Skeletal muscle satellite cell (primary cell): ENCODE results near the gene SLC6A9.
A peak's percentile ranks its signal among the peaks of the same experiment; 100 is the strongest.

Experiments
- H3K27me3 ChIP-seq: 2 replicates; pipeline ENCODE4 v1.7.0; 2013; ENCODE audit warnings: low read length; ENCODE audit not compliant: control insufficient read depth, insufficient read depth
- H3K36me3 ChIP-seq: 2 replicates; pipeline ENCODE4 v1.7.0; 2013; ENCODE audit warnings: mild to moderate bottlenecking, control low read depth, low read length; ENCODE audit not compliant: insufficient read depth
- H3K4me1 ChIP-seq: 2 replicates; pipeline ENCODE4 v1.7.0; 2013; ENCODE audit warnings: low read length; ENCODE audit not compliant: control insufficient read depth, insufficient read depth
- H3K4me2 ChIP-seq: 2 replicates; pipeline ENCODE4 v1.7.0; 2013; ENCODE audit warnings: mild to moderate bottlenecking, low read length
- H3K4me3 ChIP-seq: 2 replicates; pipeline ENCODE4 v1.7.0; 2013; ENCODE audit warnings: low read length
- H3K9ac ChIP-seq: 2 replicates; pipeline ENCODE4 v1.7.0; 2013; ENCODE audit warnings: mild to moderate bottlenecking, low read depth, low read length, moderate library complexity
- H3K9me3 ChIP-seq: replicated peaks from 2 replicates; pipeline ENCODE4 v1.7.0; 2013; ENCODE audit warnings: mild to moderate bottlenecking, control low read depth, low read length

SLC6A9 gene

DNA sequence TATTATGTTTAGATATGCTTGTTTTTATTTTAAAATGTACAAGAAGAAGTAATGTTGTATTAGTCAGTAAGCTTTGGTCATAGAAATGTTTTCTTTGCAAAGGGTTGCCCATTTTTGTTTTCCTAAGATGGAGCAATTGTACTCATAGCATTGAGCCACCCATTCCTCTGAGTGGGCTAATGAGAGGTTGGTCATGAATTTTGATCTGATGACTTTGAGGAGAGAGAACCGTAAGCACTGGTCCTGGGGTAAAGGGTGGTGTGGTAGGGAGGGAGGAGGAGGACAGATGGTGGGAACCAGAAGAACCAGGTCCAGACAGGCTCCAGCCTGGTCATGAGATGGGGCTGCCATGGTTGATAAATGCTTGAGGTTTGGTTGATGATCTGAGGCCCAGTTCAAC is 15.9 kb upstream of the SLC6A9 start:
- Histone ChIP-seq H3K36me3 (no peaks in the 10 kb centered on the region), H3K9me3 (no peaks in the 10 kb centered on the region), H3K9ac (peak overlapping the region; percentile 63), H3K4me1 (peaks cover 55% of the 10 kb centered on the region), H3K4me2 (peak overlapping the region; percentile 72), H3K27me3 (no peaks in the 10 kb centered on the region), H3K4me3 (peak overlapping the region; percentile 26)

DNA sequence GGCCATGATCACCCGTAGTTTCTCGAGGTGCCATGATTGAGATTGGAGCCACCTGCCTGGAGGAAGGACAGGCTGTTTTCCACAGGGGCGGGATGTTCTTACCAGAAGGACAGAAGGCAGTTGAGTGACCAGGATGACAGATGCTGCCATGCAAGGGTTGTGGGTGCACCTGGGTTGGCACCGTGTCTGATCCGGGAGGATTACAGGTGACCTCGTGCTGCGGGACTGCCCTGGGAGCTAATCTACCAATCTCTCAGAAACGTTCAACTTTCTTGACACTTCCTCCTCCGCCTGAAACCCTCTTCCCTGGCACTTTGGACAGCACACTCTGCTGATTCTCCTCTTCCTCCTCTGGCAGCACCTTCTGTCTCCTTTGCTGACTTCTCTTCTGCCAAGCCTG is 13.8 kb upstream of the SLC6A9 start:
- H3K4me2 ChIP-seq = no peak overlapping the region
- H3K4me1 ChIP-seq = peaks cover 61% of the 10 kb centered on the region
- no peak overlapping the region for H3K9ac ChIP-seq
- no peak overlapping the region for H3K4me3 ChIP-seq
- H3K27me3 ChIP-seq = no peaks in the 10 kb centered on the region
- no peaks in the 10 kb centered on the region for H3K36me3 ChIP-seq
- no peaks in the 10 kb centered on the region for H3K9me3 ChIP-seq

DNA sequence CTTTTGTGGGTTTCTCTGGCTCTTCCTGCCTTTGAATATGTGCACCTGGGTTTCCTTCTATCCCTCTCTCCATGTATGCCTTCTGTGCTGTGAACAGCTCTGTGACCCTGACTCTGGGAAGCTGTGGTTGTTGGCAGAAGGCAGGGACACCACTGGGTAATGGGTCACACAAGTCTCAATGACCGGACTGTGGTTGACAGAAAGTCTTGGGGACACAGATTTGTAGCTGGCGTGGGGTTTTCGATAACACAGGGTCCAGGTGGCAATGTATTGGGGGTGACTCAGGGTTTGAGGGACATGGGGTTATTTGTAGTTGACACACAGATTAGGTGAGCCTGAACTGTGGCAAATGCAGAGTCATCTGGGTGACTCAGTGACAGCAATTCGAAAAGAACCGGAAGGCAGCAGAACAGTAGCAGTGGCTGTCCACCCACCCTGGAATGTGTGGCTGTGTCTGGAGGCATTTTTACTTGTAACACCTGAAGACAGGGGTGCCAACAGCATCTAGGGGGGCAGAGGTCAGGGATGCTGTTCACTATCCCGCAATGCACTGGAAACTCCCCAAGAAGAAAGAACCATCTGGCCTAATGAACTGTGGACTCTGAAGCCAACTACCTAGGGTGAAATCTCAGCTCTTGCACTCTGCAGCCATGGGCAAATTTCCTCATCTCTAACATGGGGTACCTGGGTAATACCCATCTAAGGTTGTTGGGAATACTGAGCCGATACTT is 13.0 kb upstream of the SLC6A9 start:
- no peak overlapping the region for H3K9ac ChIP-seq
- H3K4me1 ChIP-seq = peaks cover 60% of the 10 kb centered on the region
- no peaks in the 10 kb centered on the region for H3K9me3 ChIP-seq
- H3K36me3 ChIP-seq = no peaks in the 10 kb centered on the region
- H3K4me2 ChIP-seq = no peak overlapping the region
- H3K4me3 ChIP-seq = no peak overlapping the region
- H3K27me3 ChIP-seq = no peaks in the 10 kb centered on the region

DNA sequence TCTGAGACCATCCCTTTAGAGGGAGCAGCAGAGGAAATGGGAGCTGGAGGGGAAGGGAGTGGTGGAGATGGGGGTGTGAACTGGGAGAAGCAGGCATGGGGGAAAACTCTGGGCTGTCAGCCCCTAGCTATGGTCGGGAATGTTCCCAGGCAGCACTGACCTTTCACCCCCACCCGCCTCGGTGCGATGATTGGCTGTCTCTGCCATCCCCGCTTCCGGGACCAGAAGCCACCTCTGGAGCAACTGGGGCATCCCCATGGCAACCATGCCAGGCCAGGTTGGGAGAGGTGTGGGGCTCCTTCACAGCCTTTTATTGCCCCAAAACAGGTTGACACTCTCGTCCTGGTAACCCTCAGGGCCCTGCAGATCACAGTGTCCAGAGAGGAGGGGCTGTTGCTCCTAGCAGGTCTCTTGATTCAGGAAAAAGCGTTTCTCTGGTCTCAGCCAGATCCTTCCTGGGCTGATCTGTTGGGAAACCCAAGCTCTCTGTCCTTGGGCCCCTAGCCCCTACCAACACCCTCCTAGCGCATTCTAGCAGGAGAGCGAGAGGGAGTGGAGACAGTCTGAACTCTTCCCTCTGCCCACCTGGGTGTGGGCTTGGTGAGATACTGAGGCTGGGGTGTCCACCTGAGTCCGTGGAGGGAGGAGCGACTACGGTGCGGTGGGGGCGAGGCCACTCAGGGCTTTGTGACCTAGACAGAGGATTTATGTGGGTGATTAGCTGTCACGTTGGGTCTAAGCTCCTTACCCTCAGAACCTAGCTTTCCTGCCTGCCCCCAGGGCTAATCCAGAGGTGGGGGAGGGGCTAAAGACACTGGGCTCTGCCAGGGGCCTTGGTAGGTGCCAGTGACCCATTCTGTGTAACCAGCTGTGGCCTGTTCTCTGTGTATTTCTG is 12.2 kb upstream of the SLC6A9 start:
- Histone ChIP-seq H3K4me3 (no peak overlapping the region), H3K27me3 (no peaks in the 10 kb centered on the region), H3K4me1 (peaks cover 60% of the 10 kb centered on the region), H3K9me3 (no peaks in the 10 kb centered on the region), H3K9ac (no peak overlapping the region), H3K36me3 (no peaks in the 10 kb centered on the region), H3K4me2 (no peak overlapping the region)

DNA sequence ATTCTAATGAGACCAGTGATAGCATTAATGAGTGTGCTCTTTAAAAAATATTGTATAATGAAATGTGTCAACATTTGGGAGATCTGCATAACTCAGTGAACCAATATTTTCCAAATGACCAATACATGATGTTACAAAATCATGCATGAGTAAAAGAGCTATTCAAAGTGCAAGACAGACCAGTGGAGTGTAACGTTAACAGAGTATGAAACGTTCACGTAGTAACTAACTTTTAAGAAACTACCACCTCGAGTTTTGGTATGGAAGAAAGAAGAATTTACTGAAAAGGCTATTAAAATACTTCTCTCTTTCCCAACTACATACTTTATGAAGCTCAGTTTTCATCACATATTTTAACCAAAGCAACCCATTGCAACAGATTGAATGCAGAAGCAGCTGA is 9.6 kb upstream of the SLC6A9 start:
- Histone ChIP-seq H3K4me2 (peak overlapping the region; percentile 22), H3K36me3 (no peaks in the 10 kb centered on the region), H3K9me3 (no peaks in the 10 kb centered on the region), H3K4me3 (no peak overlapping the region), H3K9ac (no peak overlapping the region), H3K4me1 (peaks cover 52% of the 10 kb centered on the region), H3K27me3 (no peaks in the 10 kb centered on the region)

DNA sequence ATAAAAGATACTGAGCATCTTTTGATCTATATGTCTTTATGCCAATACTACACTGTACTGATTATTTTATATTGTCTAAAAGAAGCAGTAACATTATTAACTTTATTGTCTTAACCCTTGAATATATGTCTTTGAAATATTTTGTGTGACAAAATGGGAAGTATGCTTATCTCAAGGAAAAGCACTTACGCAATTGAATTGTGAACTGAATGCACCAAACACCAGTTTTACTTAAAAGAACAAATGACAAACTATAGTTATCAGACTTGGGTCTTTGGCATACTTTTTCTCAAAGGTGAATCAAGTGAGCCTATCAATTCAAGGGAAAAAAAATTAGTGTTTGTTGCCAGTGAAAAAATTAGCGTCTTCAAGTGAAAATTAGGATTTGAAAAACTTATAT is 9.2 kb upstream of the SLC6A9 start:
- Histone ChIP-seq H3K36me3 (no peaks in the 10 kb centered on the region), H3K27me3 (no peaks in the 10 kb centered on the region), H3K9me3 (no peaks in the 10 kb centered on the region), H3K4me1 (peaks cover 53% of the 10 kb centered on the region), H3K4me3 (no peak overlapping the region), H3K4me2 (no peak overlapping the region), H3K9ac (no peak overlapping the region)

DNA sequence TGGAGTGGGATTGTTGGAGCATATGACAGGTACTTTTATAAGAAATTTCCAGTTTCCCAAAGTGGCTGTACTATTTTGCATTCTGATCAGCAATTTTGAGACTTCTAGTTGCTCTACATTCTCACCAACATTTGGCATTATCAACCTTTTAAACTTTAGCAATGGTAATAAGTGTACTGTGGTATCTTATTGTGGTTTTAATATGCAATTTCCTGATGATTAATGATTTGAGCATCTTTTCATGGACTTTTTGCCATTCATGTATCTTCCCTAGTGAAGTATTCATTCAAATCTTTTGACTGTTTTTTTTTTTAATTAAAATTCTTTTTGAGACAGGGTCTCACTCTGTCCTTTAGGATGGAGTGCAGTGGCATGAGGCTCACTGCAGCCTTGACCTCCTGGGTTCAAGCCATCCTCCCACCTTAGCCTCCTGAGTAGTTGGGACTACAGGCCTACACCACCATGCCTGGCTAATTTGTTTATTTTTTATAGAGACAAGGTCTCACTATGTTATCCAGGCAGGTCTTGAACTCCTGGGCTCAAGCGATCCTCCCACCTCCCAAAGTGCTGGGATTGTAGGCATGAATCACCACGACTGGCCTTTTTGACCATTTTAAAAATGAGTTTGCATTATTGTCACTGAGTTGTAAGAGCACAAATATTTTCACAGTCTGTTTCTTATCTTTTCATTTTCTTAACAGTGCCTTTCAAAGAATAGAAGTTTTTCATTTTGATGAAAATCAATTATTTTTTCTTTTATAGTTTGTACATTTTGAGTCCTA is 7.8 kb upstream of the SLC6A9 start:
- Histone ChIP-seq H3K9ac (no peak overlapping the region), H3K36me3 (no peaks in the 10 kb centered on the region), H3K9me3 (no peaks in the 10 kb centered on the region), H3K4me1 (peaks cover 47% of the 10 kb centered on the region), H3K4me3 (no peak overlapping the region), H3K4me2 (peak overlapping the region; percentile 9), H3K27me3 (no peaks in the 10 kb centered on the region)

DNA sequence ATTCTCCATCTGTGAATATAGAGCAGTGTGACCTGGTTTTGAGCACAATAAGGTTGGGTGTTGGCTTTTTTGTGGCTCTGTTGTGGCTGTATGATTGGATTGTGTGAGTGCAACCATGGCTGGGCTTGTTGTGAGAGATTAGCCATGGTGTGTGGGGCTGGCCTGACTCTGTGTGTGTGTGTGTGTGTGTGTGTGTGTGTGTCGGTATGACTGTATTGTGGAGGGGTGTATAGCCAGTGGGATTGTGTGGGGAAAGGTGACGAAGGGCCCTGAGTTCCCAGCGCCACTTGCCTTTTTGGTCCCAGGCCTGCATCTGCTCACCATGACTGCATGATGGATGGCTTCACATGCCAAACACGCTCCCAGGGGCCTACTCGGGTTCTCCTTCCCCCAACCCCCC is 5.9 kb upstream of the SLC6A9 start:
- no peaks in the 10 kb centered on the region for H3K9me3 ChIP-seq
- no peak overlapping the region for H3K9ac ChIP-seq
- H3K4me2 ChIP-seq = no peak overlapping the region
- peaks cover 43% of the 10 kb centered on the region for H3K4me1 ChIP-seq
- H3K27me3 ChIP-seq = no peaks in the 10 kb centered on the region
- no peaks in the 10 kb centered on the region for H3K36me3 ChIP-seq
- no peak overlapping the region for H3K4me3 ChIP-seq

DNA sequence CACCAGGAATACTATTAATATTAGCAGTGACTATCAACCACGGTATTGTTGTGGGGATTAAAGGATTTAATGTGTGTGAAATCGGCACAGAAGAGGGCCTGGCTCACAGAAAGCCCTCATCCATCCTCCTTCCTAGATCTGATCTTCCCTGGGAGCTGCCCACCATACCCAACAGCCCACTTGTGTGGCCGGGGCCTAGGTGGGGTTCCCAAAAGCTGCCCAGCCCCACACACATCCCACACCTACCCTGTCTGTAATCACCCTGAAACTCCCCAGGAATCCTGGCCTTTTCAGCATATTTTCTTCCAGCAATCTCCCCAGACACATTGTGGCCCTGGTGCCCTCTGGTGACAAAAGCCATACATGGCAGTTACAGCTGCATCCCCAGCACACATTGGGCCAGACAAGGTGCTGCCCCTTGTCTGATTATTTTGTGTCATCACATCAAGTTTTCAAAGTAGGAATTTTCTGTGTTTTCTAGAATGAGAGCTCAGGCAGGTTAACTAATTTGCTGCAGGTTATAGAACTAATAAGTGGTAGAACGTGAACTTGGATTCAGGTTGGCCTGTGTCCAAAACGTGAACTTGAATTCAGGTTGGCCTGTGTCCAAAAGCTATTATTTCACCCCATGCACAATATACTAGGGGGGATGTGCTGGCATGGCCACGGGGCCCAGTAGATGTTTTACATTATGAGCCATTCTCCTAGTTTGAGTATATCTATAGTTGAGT is 5.3 kb upstream of the SLC6A9 start:
- Histone ChIP-seq H3K36me3 (no peaks in the 10 kb centered on the region), H3K4me1 (peaks cover 43% of the 10 kb centered on the region), H3K27me3 (no peaks in the 10 kb centered on the region), H3K9ac (no peak overlapping the region), H3K9me3 (no peaks in the 10 kb centered on the region), H3K4me3 (no peak overlapping the region), H3K4me2 (no peak overlapping the region)

DNA sequence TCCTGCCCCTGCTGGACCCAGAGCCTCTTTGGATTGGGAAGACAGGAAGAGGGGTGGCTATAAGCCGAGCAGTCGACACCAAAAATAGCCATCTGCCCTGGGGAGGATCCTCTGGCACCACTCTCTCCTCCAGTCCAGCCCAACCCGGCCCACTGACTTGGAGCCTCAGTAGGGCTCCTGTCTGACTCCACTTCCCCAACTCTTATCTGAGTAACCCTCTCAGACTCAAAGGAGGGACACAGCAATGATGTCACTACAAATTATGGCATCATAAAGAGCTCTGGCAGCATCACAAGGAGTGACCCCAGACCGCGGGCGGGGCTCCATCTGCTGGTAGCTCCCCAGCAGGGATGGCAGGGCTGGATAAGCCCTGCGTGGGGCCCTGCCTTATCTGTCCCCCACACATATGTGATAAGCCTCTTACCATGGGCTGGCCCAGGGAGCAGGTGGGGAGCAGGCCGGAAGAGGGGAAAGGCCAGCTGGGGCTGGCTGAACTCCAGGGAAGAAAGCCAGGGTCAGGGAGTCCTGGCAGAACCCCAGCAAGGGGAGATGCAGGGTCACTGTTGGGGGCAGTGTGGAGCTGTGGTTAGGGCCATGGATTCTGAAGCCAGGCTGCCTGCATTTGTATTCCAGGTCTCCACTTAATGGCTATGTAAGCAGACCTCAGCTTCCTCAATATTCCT is 4.6 kb upstream of the SLC6A9 start:
- H3K9me3 ChIP-seq = no peaks in the 10 kb centered on the region
- H3K36me3 ChIP-seq = no peaks in the 10 kb centered on the region
- no peak overlapping the region for H3K4me3 ChIP-seq
- H3K27me3 ChIP-seq = no peaks in the 10 kb centered on the region
- peaks cover 39% of the 10 kb centered on the region for H3K4me1 ChIP-seq
- no peak overlapping the region for H3K4me2 ChIP-seq
- peak overlapping the region; percentile 10 for H3K9ac ChIP-seq
